GM23338 (cell line): ENCODE results near the gene NAA25. TPM values are rescaled to one million over a fixed set of nuclear protein-coding genes. Genes with fewer than 3 reads are reported as not detected.
A peak's percentile ranks its signal among the peaks of the same experiment; 100 is the strongest.

Source experiments
- ATAC-seq: fragments of 200-7000 bp; cut with Tn5 transposase; 3 replicates; pipeline ENCODE4 v1.9.1; 2020
- DNase-seq: peaks from one replicate; pipeline ENCODE4 v3.0.0-alpha.2; 2015; ENCODE audit warnings: low spot score
- H2AFZ ChIP-seq: fragments of 200-600 bp; sonication (generic); 2 replicates; pipeline ENCODE4 v1.8.0; 2016; ENCODE audit warnings: antibody characterized with exemption, mild to moderate bottlenecking, moderate library complexity
- H3F3A ChIP-seq: fragments of 200-600 bp; sonication (generic); replicated peaks from 2 replicates; pipeline ENCODE4 v1.8.0; 2017; ENCODE audit warnings: antibody characterized with exemption, mixed run types, low read depth
- H3K27ac ChIP-seq: fragments of 200-600 bp; sonication (generic); 2 replicates; pipeline ENCODE4 v1.6.1; 2016; ENCODE audit warnings: low read depth
- H3K27me3 ChIP-seq: fragments of 200-600 bp; sonication (generic); 2 replicates; pipeline ENCODE4 v1.8.0; 2016; ENCODE audit warnings: mild to moderate bottlenecking, mixed run types, moderate library complexity; ENCODE audit not compliant: insufficient read depth
- H3K36me3 ChIP-seq: fragments of 200-600 bp; sonication (generic); 2 replicates; pipeline ENCODE4 v1.8.0; 2016; ENCODE audit warnings: mild to moderate bottlenecking; ENCODE audit not compliant: insufficient read depth
- H3K4me1 ChIP-seq: fragments of 200-600 bp; sonication (generic); 2 replicates; pipeline ENCODE4 v1.8.0; 2016; ENCODE audit warnings: mild to moderate bottlenecking, moderate library complexity; ENCODE audit not compliant: insufficient read depth
- H3K4me2 ChIP-seq: fragments of 200-600 bp; sonication (generic); 2 replicates; pipeline ENCODE4 v1.7.1; 2017; ENCODE audit warnings: mixed run types
- H3K4me3 ChIP-seq: fragments of 200-600 bp; sonication (generic); 2 replicates; pipeline ENCODE4 v1.6.1; 2016; ENCODE audit warnings: mixed run types
- H3K79me2 ChIP-seq: fragments of 200-600 bp; sonication (generic); replicated peaks from 2 replicates; pipeline ENCODE4 v1.8.0; 2017; ENCODE audit warnings: mild to moderate bottlenecking; ENCODE audit not compliant: insufficient read depth
- H3K9me2 ChIP-seq: fragments of 200-600 bp; sonication (generic); 2 replicates; pipeline ENCODE4 v1.8.0; 2017; ENCODE audit not compliant: insufficient read depth
- H4K20me1 ChIP-seq: fragments of 200-600 bp; sonication (generic); replicated peaks from 2 replicates; pipeline ENCODE4 v1.8.0; 2017; ENCODE audit warnings: mild to moderate bottlenecking; ENCODE audit not compliant: insufficient read depth
- H3K27ac Mint-ChIP-seq: 2 replicates; pipeline ENCODE4 v1.8.0; 2020; ENCODE audit warnings: inconsistent platforms, mild to moderate bottlenecking, moderate library complexity, mixed read lengths
- H3K27me3 Mint-ChIP-seq: 3 replicates; pipeline ENCODE4 v1.8.0; 2022; ENCODE audit warnings: low read depth, mild to moderate bottlenecking, moderate library complexity, mixed read lengths, inconsistent platforms; ENCODE audit not compliant: insufficient read depth, poor library complexity
- H3K36me3 Mint-ChIP-seq: 3 replicates; pipeline ENCODE4 v1.8.0; 2021; ENCODE audit warnings: low read depth, mild to moderate bottlenecking, inconsistent platforms, moderate library complexity, mixed read lengths
- H3K4me1 Mint-ChIP-seq: 3 replicates; pipeline ENCODE4 v1.8.0; 2020; ENCODE audit warnings: mild to moderate bottlenecking, inconsistent platforms, mixed read lengths
- H3K4me3 Mint-ChIP-seq: 3 replicates; pipeline ENCODE4 v1.8.0; 2021; ENCODE audit warnings: moderate library complexity, mild to moderate bottlenecking, inconsistent platforms, mixed read lengths
- H3K9me3 Mint-ChIP-seq: 3 replicates; pipeline ENCODE4 v1.8.0; 2020; ENCODE audit warnings: moderate library complexity, mild to moderate bottlenecking, inconsistent platforms, mixed read lengths
- CREB1 ChIP-seq: fragments of 250-450 bp; sonication (Bioruptor Pico); IDR thresholded peaks from 2 replicates; pipeline ENCODE4 v1.5.0; 2020; ENCODE audit warnings: low read depth, mild to moderate bottlenecking, moderate library complexity
- ETS1 ChIP-seq: IDR thresholded peaks from 2 replicates; pipeline ENCODE4 v1.6.1; 2016; ENCODE audit warnings: antibody characterized with exemption
- EZH2 ChIP-seq: fragments of 200-600 bp; sonication (generic); IDR thresholded peaks from one replicate; pipeline ENCODE4 v1.8.0; 2017; ENCODE audit warnings: antibody characterized with exemption, mild to moderate bottlenecking, low read depth; ENCODE audit not compliant: unreplicated experiment
- JUNB ChIP-seq: IDR thresholded peaks from one replicate; pipeline ENCODE4 v1.6.1; 2016; ENCODE audit warnings: antibody characterized with exemption; ENCODE audit not compliant: unreplicated experiment
- NANOG ChIP-seq: IDR thresholded peaks from 2 replicates; pipeline ENCODE4 v1.6.1; 2016; ENCODE audit warnings: antibody characterized with exemption, borderline replicate concordance
- STAT1 ChIP-seq: IDR thresholded peaks from one replicate; pipeline ENCODE4 v1.6.1; 2016; ENCODE audit warnings: antibody characterized with exemption; ENCODE audit not compliant: unreplicated experiment
- ZNF114 ChIP-seq: fragments of 250-450 bp; sonication (Bioruptor Pico); IDR thresholded peaks from 2 replicates; pipeline ENCODE4 v1.5.0; 2020; ENCODE audit warnings: mild to moderate bottlenecking, moderate library complexity
- ZNF331 ChIP-seq: fragments of 250-450 bp; sonication (Bioruptor Pico); IDR thresholded peaks from 2 replicates; pipeline ENCODE4 v1.5.0; 2020; ENCODE audit warnings: low read depth, mild to moderate bottlenecking, moderate library complexity
- polyA plus RNA-seq: library from polyadenylated mRNA; unstranded; fragments of >200 nt; fragmentation: Nextera tagmentation; extraction: Ambion mirVana; gene quantifications from 2 replicates; pipeline ENCODE4 v1.2.1, GENCODE V29; 2016
- total RNA-seq: library from RNA; depleted of rRNA; stranded (reverse); fragments of >200 nt; shearing (Covaris generic); gene quantifications from 2 replicates; pipeline ENCODE4 v1.2.3, GENCODE V29; 2014
- TF ChIP-seq, protein P1 (sequence below): fragments of 250-450 bp; sonication (Bioruptor Pico); IDR thresholded peaks from 2 replicates; pipeline ENCODE4 v1.5.0; 2020; ENCODE audit warnings: mild to moderate bottlenecking, moderate library complexity
- TF ChIP-seq, protein P2 (sequence below): IDR thresholded peaks from one replicate; pipeline ENCODE4 v1.6.1; 2018; ENCODE audit warnings: antibody characterized with exemption; ENCODE audit not compliant: unreplicated experiment
- TF ChIP-seq, protein P3 (sequence below), 2 experiments: fragments of 200-600 bp in 1 of 2; sonication (generic) in 1 of 2; conservative IDR thresholded peaks; 2 replicates each; pipeline versions ENCODE4 v1.5.1 to v1.6.1; 2016 to 2017; ENCODE audit warnings: antibody characterized with exemption in 2 of 2, low read depth in 2 of 2, mild to moderate bottlenecking in 2 of 2, moderate library complexity in 1 of 2

Gene NAA25
- total and polyA plus RNA-seq, 2 experiments from 2014 or later: 49.0 to 55.1 TPM

- DNase-seq (no peak), ATAC-seq (no peak)
- Mint-ChIP-seq H3K4me1 (peaks cover 32% of the 10 kb centered on the region), H3K9me3 (peaks cover 7% of the 10 kb centered on the region), H3K36me3 (peaks cover 29% of the 10 kb centered on the region), H3K27ac (peak overlapping the region; percentile 99), H3K27me3 (peaks cover 16% of the 10 kb centered on the region), H3K4me3 (peak overlapping the region; percentile 97)
- H3K79me2 ChIP-seq: peaks cover 45% of the 10 kb centered on the region
- no peak overlapping the region for H3K27ac ChIP-seq
- 0 out of 2 replicates have a peak, but pooled peaks cover 5% of the 10 kb centered on the region for H3K9me2 ChIP-seq
- TF ChIP-seq, protein P1, sequence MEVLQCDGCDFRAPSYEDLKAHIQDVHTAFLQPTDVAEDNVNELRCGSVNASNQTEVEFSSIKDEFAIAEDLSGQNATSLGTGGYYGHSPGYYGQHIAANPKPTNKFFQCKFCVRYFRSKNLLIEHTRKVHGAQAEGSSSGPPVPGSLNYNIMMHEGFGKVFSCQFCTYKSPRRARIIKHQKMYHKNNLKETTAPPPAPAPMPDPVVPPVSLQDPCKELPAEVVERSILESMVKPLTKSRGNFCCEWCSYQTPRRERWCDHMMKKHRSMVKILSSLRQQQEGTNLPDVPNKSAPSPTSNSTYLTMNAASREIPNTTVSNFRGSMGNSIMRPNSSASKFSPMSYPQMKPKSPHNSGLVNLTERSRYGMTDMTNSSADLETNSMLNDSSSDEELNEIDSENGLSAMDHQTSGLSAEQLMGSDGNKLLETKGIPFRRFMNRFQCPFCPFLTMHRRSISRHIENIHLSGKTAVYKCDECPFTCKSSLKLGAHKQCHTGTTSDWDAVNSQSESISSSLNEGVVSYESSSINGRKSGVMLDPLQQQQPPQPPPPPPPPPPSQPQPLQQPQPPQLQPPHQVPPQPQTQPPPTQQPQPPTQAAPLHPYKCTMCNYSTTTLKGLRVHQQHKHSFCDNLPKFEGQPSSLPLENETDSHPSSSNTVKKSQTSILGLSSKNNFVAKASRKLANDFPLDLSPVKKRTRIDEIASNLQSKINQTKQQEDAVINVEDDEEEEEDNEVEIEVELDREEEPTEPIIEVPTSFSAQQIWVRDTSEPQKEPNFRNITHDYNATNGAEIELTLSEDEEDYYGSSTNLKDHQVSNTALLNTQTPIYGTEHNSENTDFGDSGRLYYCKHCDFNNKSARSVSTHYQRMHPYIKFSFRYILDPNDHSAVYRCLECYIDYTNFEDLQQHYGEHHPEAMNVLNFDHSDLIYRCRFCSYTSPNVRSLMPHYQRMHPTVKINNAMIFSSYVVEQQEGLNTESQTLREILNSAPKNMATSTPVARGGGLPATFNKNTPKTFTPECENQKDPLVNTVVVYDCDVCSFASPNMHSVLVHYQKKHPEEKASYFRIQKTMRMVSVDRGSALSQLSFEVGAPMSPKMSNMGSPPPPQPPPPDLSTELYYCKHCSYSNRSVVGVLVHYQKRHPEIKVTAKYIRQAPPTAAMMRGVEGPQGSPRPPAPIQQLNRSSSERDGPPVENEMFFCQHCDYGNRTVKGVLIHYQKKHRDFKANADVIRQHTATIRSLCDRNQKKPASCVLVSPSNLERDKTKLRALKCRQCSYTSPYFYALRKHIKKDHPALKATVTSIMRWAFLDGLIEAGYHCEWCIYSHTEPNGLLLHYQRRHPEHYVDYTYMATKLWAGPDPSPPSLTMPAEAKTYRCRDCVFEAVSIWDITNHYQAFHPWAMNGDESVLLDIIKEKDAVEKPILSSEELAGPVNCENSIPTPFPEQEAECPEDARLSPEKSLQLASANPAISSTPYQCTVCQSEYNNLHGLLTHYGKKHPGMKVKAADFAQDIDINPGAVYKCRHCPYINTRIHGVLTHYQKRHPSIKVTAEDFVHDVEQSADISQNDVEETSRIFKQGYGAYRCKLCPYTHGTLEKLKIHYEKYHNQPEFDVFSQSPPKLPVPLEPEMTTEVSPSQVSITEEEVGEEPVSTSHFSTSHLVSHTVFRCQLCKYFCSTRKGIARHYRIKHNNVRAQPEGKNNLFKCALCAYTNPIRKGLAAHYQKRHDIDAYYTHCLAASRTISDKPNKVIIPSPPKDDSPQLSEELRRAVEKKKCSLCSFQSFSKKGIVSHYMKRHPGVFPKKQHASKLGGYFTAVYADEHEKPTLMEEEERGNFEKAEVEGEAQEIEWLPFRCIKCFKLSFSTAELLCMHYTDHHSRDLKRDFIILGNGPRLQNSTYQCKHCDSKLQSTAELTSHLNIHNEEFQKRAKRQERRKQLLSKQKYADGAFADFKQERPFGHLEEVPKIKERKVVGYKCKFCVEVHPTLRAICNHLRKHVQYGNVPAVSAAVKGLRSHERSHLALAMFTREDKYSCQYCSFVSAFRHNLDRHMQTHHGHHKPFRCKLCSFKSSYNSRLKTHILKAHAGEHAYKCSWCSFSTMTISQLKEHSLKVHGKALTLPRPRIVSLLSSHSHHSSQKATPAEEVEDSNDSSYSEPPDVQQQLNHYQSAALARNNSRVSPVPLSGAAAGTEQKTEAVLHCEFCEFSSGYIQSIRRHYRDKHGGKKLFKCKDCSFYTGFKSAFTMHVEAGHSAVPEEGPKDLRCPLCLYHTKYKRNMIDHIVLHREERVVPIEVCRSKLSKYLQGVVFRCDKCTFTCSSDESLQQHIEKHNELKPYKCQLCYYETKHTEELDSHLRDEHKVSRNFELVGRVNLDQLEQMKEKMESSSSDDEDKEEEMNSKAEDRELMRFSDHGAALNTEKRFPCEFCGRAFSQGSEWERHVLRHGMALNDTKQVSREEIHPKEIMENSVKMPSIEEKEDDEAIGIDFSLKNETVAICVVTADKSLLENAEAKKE (CRISPR knock-in tag): no peak
- no peak for TF ChIP-seq ETS1
- TF ChIP-seq ZNF331 (CRISPR knock-in tag): no peak
- no peak for TF ChIP-seq EZH2
- TF ChIP-seq ZNF114: no peak
- no peak for TF ChIP-seq CREB1 (CRISPR knock-in tag)
- TF ChIP-seq NANOG: no peak
- no peak for TF ChIP-seq STAT1
- TF ChIP-seq, protein P2, sequence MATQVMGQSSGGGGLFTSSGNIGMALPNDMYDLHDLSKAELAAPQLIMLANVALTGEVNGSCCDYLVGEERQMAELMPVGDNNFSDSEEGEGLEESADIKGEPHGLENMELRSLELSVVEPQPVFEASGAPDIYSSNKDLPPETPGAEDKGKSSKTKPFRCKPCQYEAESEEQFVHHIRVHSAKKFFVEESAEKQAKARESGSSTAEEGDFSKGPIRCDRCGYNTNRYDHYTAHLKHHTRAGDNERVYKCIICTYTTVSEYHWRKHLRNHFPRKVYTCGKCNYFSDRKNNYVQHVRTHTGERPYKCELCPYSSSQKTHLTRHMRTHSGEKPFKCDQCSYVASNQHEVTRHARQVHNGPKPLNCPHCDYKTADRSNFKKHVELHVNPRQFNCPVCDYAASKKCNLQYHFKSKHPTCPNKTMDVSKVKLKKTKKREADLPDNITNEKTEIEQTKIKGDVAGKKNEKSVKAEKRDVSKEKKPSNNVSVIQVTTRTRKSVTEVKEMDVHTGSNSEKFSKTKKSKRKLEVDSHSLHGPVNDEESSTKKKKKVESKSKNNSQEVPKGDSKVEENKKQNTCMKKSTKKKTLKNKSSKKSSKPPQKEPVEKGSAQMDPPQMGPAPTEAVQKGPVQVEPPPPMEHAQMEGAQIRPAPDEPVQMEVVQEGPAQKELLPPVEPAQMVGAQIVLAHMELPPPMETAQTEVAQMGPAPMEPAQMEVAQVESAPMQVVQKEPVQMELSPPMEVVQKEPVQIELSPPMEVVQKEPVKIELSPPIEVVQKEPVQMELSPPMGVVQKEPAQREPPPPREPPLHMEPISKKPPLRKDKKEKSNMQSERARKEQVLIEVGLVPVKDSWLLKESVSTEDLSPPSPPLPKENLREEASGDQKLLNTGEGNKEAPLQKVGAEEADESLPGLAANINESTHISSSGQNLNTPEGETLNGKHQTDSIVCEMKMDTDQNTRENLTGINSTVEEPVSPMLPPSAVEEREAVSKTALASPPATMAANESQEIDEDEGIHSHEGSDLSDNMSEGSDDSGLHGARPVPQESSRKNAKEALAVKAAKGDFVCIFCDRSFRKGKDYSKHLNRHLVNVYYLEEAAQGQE: no peak
- TF ChIP-seq, protein P3, sequence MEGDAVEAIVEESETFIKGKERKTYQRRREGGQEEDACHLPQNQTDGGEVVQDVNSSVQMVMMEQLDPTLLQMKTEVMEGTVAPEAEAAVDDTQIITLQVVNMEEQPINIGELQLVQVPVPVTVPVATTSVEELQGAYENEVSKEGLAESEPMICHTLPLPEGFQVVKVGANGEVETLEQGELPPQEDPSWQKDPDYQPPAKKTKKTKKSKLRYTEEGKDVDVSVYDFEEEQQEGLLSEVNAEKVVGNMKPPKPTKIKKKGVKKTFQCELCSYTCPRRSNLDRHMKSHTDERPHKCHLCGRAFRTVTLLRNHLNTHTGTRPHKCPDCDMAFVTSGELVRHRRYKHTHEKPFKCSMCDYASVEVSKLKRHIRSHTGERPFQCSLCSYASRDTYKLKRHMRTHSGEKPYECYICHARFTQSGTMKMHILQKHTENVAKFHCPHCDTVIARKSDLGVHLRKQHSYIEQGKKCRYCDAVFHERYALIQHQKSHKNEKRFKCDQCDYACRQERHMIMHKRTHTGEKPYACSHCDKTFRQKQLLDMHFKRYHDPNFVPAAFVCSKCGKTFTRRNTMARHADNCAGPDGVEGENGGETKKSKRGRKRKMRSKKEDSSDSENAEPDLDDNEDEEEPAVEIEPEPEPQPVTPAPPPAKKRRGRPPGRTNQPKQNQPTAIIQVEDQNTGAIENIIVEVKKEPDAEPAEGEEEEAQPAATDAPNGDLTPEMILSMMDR (conservative IDR thresholded peaks at IDR 0.05; ENCODE audit: low read depth in 2 of 2): no peak
- TF ChIP-seq JUNB: no peak
- peak overlapping the region; percentile 99 for H3K4me2 ChIP-seq
- no peaks in the 10 kb centered on the region for H3K27me3 ChIP-seq
- H3K4me3 ChIP-seq: peak overlapping the region; percentile 100
- peaks cover 12% of the 10 kb centered on the region; the same call in 1 of the 2 replicates for H3F3A ChIP-seq
- peaks cover 13% of the 10 kb centered on the region for H3K36me3 ChIP-seq
- H4K20me1 ChIP-seq: peaks cover 17% of the 10 kb centered on the region
- H2AFZ ChIP-seq: no peak overlapping the region
- H3K4me1 ChIP-seq: peaks cover 24% of the 10 kb centered on the region
These were observed 96.9 kb downstream of the NAA25 start for GRCh38 chr12:112011685-112012084.
